Activated T-helper 17 cell treated with anti-CD3 and anti-CD28 coated beads, Interleukin-2, amount 50 U/mL, for 72 hours (primary cell): ENCODE data around the gene KLHL40. TPM values are rescaled to one million over a fixed set of nuclear protein-coding genes. Genes with fewer than 3 reads are reported as not detected.

Experiments used
- ATAC-seq: fragments of 150-1000 bp; cut with Tn5 transposase; replicated peaks from 2 replicates; pipeline ENCODE4 v1.10.0; 2021; ENCODE audit warnings: mild to moderate bottlenecking, moderate library complexity
- H3K27ac Mint-ChIP-seq: one replicate; pipeline ENCODE4 v1.8.0; 2022; ENCODE audit warnings: mixed read lengths
- H3K27me3 Mint-ChIP-seq: one replicate; pipeline ENCODE4 v1.8.0; 2022; ENCODE audit warnings: mixed read lengths
- H3K36me3 Mint-ChIP-seq: one replicate; pipeline ENCODE4 v1.8.0; 2022; ENCODE audit warnings: low read depth, mild to moderate bottlenecking, mixed read lengths
- H3K4me1 Mint-ChIP-seq: one replicate; pipeline ENCODE4 v1.8.0; 2022; ENCODE audit warnings: mixed read lengths
- H3K4me3 Mint-ChIP-seq: one replicate; pipeline ENCODE4 v1.8.0; 2022; ENCODE audit warnings: mild to moderate bottlenecking, mixed read lengths
- H3K9me3 Mint-ChIP-seq: one replicate; pipeline ENCODE4 v1.8.0; 2022; ENCODE audit warnings: mixed read lengths
- total RNA-seq, 2 donors: library from RNA; stranded (reverse); gene quantifications; one replicate each; pipeline ENCODE4 v1.2.3, GENCODE V29; 2022

The KLHL40 gene
- total RNA-seq, 2 donors from 2014 or later = not detected

- Mint-ChIP-seq H3K27me3 (peaks cover 11% of the 10 kb centered on the region), H3K4me1 (peaks cover under 1% of the 10 kb centered on the region), H3K36me3 (no peaks in the 10 kb centered on the region), H3K4me3 (no peak overlapping the region), H3K27ac (no peak overlapping the region), H3K9me3 (no peaks in the 10 kb centered on the region)
- no peak for ATAC-seq
Observed at GRCh38 chr3:42688016-42688415, 2.7 kb downstream of the KLHL40 start.

GRCh38 chr3:42688487-42689420 lies 3.4 kb downstream of the KLHL40 start:
- ATAC-seq = no peak
- Mint-ChIP-seq H3K27ac (no peak overlapping the region), H3K4me1 (no peaks in the 10 kb centered on the region), H3K27me3 (peaks cover 9% of the 10 kb centered on the region), H3K36me3 (no peaks in the 10 kb centered on the region), H3K4me3 (no peak overlapping the region), H3K9me3 (no peaks in the 10 kb centered on the region)

GRCh38 chr3:42689421-42690014 lies 4.2 kb downstream of the KLHL40 start:
- Mint-ChIP-seq H3K4me3 (no peak overlapping the region), H3K36me3 (no peaks in the 10 kb centered on the region), H3K9me3 (no peaks in the 10 kb centered on the region), H3K27me3 (peaks cover 9% of the 10 kb centered on the region), H3K27ac (no peak overlapping the region), H3K4me1 (no peaks in the 10 kb centered on the region)
- no peak for ATAC-seq

GRCh38 chr3:42690191-42690590 lies 4.9 kb downstream of the KLHL40 start:
- no peak overlapping the region for H3K27ac Mint-ChIP-seq
- H3K9me3 Mint-ChIP-seq = no peaks in the 10 kb centered on the region
- H3K36me3 Mint-ChIP-seq = no peaks in the 10 kb centered on the region
- no peak overlapping the region for H3K4me3 Mint-ChIP-seq
- peaks cover 9% of the 10 kb centered on the region for H3K27me3 Mint-ChIP-seq
- ATAC-seq = no peak
- no peaks in the 10 kb centered on the region for H3K4me1 Mint-ChIP-seq

- Mint-ChIP-seq H3K4me3 (no peak overlapping the region), H3K36me3 (no peaks in the 10 kb centered on the region), H3K27me3 (peaks cover 6% of the 10 kb centered on the region), H3K27ac (no peak overlapping the region), H3K9me3 (no peaks in the 10 kb centered on the region), H3K4me1 (no peaks in the 10 kb centered on the region)
- ATAC-seq = no peak
Observed at GRCh38 chr3:42690766-42691680, 5.7 kb downstream of the KLHL40 start.

- Mint-ChIP-seq H3K4me1 (no peaks in the 10 kb centered on the region), H3K9me3 (no peaks in the 10 kb centered on the region), H3K27ac (no peak overlapping the region), H3K27me3 (peaks cover 3% of the 10 kb centered on the region), H3K4me3 (no peak overlapping the region), H3K36me3 (no peaks in the 10 kb centered on the region)
- ATAC-seq = no peak
Observed at GRCh38 chr3:42691816-42692666, 6.7 kb downstream of the KLHL40 start.

- H3K27ac Mint-ChIP-seq = no peak overlapping the region
- no peaks in the 10 kb centered on the region for H3K36me3 Mint-ChIP-seq
- no peak overlapping the region for H3K4me3 Mint-ChIP-seq
- H3K27me3 Mint-ChIP-seq = no peaks in the 10 kb centered on the region
- no peaks in the 10 kb centered on the region for H3K4me1 Mint-ChIP-seq
- H3K9me3 Mint-ChIP-seq = no peaks in the 10 kb centered on the region
- no peak for ATAC-seq
Observed at GRCh38 chr3:42692667-42693529, 7.6 kb downstream of the KLHL40 start.

GRCh38 chr3:42693530-42693930 lies 8.2 kb downstream of the KLHL40 start:
- Mint-ChIP-seq H3K27ac (no peak overlapping the region), H3K27me3 (no peaks in the 10 kb centered on the region), H3K36me3 (no peaks in the 10 kb centered on the region), H3K9me3 (no peaks in the 10 kb centered on the region), H3K4me1 (no peaks in the 10 kb centered on the region), H3K4me3 (no peak overlapping the region)
- no peak for ATAC-seq

- Mint-ChIP-seq H3K27ac (no peak overlapping the region), H3K27me3 (no peaks in the 10 kb centered on the region)
- no peak for ATAC-seq
Observed at GRCh38 chr3:42694366-42694765, 9.0 kb downstream of the KLHL40 start.

GRCh38 chr3:42696356-42697288 lies 11.3 kb downstream of the KLHL40 start:
- H3K36me3 Mint-ChIP-seq = no peaks in the 10 kb centered on the region
- no peaks in the 10 kb centered on the region for H3K9me3 Mint-ChIP-seq
- H3K4me1 Mint-ChIP-seq = no peaks in the 10 kb centered on the region
- H3K27ac Mint-ChIP-seq = no peak overlapping the region
- H3K4me3 Mint-ChIP-seq = no peak overlapping the region
- H3K27me3 Mint-ChIP-seq = no peaks in the 10 kb centered on the region
- no peak for ATAC-seq

More at GRCh38 chr3:42694366-42694765, 9.0 kb downstream of the KLHL40 start:
- Mint-ChIP-seq H3K4me1 (no peaks in the 10 kb centered on the region), H3K4me3 (no peak overlapping the region), H3K36me3 (no peaks in the 10 kb centered on the region), H3K9me3 (no peaks in the 10 kb centered on the region)

- Mint-ChIP-seq H3K27ac (no peak overlapping the region), H3K36me3 (no peaks in the 10 kb centered on the region), H3K4me1 (no peaks in the 10 kb centered on the region), H3K27me3 (no peaks in the 10 kb centered on the region), H3K4me3 (no peak overlapping the region), H3K9me3 (no peaks in the 10 kb centered on the region)
- ATAC-seq = no peak
Observed at GRCh38 chr3:42697289-42698051, 12.1 kb downstream of the KLHL40 start.
